ENCODE data around the gene SMIM3.

The SMIM3 gene

DNA sequence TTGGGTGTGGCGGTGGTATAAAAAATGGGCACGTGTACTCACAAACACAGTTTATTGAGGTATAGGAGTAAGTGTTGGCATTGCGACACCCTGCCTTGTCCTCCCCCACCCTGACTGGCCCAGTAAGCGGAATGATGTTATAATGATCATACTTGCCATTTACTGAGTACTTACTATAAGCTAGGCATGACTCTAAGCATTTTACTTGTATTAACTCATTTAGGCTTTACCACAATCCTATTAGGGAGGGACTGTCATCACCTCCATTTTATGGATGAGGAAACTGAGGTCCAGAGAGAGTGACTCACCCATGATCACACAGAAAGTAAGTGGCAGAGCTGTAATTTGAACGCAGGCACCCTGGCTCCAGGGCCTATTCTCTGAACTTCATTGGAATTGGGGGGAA is 2.3 kb downstream of the SMIM3 start:
- TF ChIP-seq TAF1 (IDR thresholded peaks at IDR 0.05; ENCODE audit: borderline replicate concordance, insufficient read depth, low read length) (no peak), POLR2AphosphoS5 (IDR thresholded peaks at IDR 0.05; ENCODE audit: low read depth, low read length) (no peak), FOXP2 (optimal IDR thresholded peaks at IDR 0.05; ENCODE audit: borderline replicate concordance, extremely low read depth, extremely low read length, insufficient read depth) (no peak), SIN3A (IDR thresholded peaks at IDR 0.05; ENCODE audit: borderline replicate concordance, insufficient read depth, low read length) (no peak)
- TF ChIP-seq, protein P1, sequence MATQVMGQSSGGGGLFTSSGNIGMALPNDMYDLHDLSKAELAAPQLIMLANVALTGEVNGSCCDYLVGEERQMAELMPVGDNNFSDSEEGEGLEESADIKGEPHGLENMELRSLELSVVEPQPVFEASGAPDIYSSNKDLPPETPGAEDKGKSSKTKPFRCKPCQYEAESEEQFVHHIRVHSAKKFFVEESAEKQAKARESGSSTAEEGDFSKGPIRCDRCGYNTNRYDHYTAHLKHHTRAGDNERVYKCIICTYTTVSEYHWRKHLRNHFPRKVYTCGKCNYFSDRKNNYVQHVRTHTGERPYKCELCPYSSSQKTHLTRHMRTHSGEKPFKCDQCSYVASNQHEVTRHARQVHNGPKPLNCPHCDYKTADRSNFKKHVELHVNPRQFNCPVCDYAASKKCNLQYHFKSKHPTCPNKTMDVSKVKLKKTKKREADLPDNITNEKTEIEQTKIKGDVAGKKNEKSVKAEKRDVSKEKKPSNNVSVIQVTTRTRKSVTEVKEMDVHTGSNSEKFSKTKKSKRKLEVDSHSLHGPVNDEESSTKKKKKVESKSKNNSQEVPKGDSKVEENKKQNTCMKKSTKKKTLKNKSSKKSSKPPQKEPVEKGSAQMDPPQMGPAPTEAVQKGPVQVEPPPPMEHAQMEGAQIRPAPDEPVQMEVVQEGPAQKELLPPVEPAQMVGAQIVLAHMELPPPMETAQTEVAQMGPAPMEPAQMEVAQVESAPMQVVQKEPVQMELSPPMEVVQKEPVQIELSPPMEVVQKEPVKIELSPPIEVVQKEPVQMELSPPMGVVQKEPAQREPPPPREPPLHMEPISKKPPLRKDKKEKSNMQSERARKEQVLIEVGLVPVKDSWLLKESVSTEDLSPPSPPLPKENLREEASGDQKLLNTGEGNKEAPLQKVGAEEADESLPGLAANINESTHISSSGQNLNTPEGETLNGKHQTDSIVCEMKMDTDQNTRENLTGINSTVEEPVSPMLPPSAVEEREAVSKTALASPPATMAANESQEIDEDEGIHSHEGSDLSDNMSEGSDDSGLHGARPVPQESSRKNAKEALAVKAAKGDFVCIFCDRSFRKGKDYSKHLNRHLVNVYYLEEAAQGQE (IDR thresholded peaks at IDR 0.05; ENCODE audit: insufficient read depth in 1 of 2, low read depth in 2 of 2, low read length in 2 of 2): no peak

- TF ChIP-seq, protein P1 (IDR thresholded peaks at IDR 0.05; ENCODE audit: insufficient read depth in 1 of 2, low read depth in 2 of 2, low read length in 2 of 2): no peak
- TF ChIP-seq FOXP2 (optimal IDR thresholded peaks at IDR 0.05; ENCODE audit: borderline replicate concordance, extremely low read depth, extremely low read length, insufficient read depth): no peak
- no peak for TF ChIP-seq POLR2AphosphoS5 (IDR thresholded peaks at IDR 0.05; ENCODE audit: low read depth, low read length)
- no peak for TF ChIP-seq SIN3A (IDR thresholded peaks at IDR 0.05; ENCODE audit: borderline replicate concordance, insufficient read depth, low read length)
- no peak for TF ChIP-seq TAF1 (IDR thresholded peaks at IDR 0.05; ENCODE audit: borderline replicate concordance, insufficient read depth, low read length)
Measured at GRCh38 chr5:150781706-150782614, 3.4 kb downstream of the SMIM3 start.

DNA sequence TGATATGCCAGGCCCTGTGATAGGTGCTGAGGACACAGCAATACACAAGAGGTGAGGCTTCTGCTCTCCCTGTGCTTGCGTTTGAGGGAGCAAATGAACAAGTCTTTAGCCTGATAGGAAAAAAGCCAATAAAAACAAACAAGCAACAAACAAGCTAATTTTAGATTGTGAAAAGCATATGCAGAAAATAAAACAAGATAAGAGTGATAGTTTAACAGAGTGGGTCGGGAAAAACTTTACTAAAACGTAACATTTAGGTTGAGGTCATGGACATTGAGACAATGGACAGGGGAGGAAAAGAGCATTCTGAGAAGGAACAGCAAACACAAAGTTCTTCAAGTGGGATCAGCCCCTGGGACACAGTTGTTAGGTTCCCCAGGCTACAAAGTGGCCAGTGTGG is 4.3 kb downstream of the SMIM3 start:
- TF ChIP-seq SIN3A (IDR thresholded peaks at IDR 0.05; ENCODE audit: borderline replicate concordance, insufficient read depth, low read length) (no peak), POLR2AphosphoS5 (IDR thresholded peaks at IDR 0.05; ENCODE audit: low read depth, low read length) (no peak), TAF1 (IDR thresholded peaks at IDR 0.05; ENCODE audit: borderline replicate concordance, insufficient read depth, low read length) (no peak), FOXP2 (optimal IDR thresholded peaks at IDR 0.05; ENCODE audit: borderline replicate concordance, extremely low read depth, extremely low read length, insufficient read depth) (no peak)
- TF ChIP-seq, protein P1 (IDR thresholded peaks at IDR 0.05; ENCODE audit: insufficient read depth in 1 of 2, low read depth in 2 of 2, low read length in 2 of 2): no peak

GRCh38 chr5:150783422-150783928 is 4.9 kb downstream of the SMIM3 start:
- TF ChIP-seq TAF1 (IDR thresholded peaks at IDR 0.05; ENCODE audit: borderline replicate concordance, insufficient read depth, low read length) (no peak), POLR2AphosphoS5 (IDR thresholded peaks at IDR 0.05; ENCODE audit: low read depth, low read length) (no peak), FOXP2 (optimal IDR thresholded peaks at IDR 0.05; ENCODE audit: borderline replicate concordance, extremely low read depth, extremely low read length, insufficient read depth) (no peak), SIN3A (IDR thresholded peaks at IDR 0.05; ENCODE audit: borderline replicate concordance, insufficient read depth, low read length) (no peak)
- TF ChIP-seq, protein P1 (IDR thresholded peaks at IDR 0.05; ENCODE audit: insufficient read depth in 1 of 2, low read depth in 2 of 2, low read length in 2 of 2): no peak

All from PFSK-1 (cell line).